CD4-positive, alpha-beta memory T cell (primary cell): ENCODE results near the gene HLA-DQB2. TPM values are rescaled to one million over a fixed set of nuclear protein-coding genes. Genes with fewer than 3 reads are reported as not detected.

Experiments used
- CTCF ChIA-PET: fragments of 350-600 bp; sonication (Branson Sonifier 250); formaldehyde crosslinking; loops from one replicate; lab custom pipeline; 2021; ENCODE audit warnings: inconsistent platforms; ENCODE audit not compliant: partially characterized antibody; lab: Charles Lee
- POLR2A ChIA-PET: fragments of 350-600 bp; sonication (Branson Sonifier 250); formaldehyde crosslinking; loops from one replicate; lab custom pipeline; 2021; ENCODE audit not compliant: partially characterized antibody; lab: Charles Lee
- DNase-seq, 5 donors: peaks; one replicate each; pipeline versions ENCODE4 v3.0.0 to v3.0.0-alpha.2; 2020 to 2022; ENCODE audit warnings: mixed read lengths in 1 of 5
- H3K27ac ChIP-seq: one replicate; pipeline ENCODE4 v1.7.0; 2013; ENCODE audit warnings: low read depth, low read length
- H3K27me3 ChIP-seq: 2 replicates; pipeline ENCODE4 v1.7.0; 2013; ENCODE audit warnings: mild to moderate bottlenecking, low read length, moderate library complexity; ENCODE audit not compliant: insufficient read depth
- H3K36me3 ChIP-seq: 2 replicates; pipeline ENCODE4 v1.7.0; 2013; ENCODE audit warnings: mild to moderate bottlenecking, low read length, moderate library complexity; ENCODE audit not compliant: insufficient read depth
- H3K4me1 ChIP-seq: 2 replicates; pipeline ENCODE4 v1.7.0; 2013; ENCODE audit warnings: mild to moderate bottlenecking, low read length, moderate library complexity; ENCODE audit not compliant: insufficient read depth
- H3K4me3 ChIP-seq, 2 donors: one replicate each; pipeline ENCODE4 v1.7.0; 2013; ENCODE audit warnings: low read length in 2 of 2, mild to moderate bottlenecking in 1 of 2
- H3K9me3 ChIP-seq, 2 donors: one replicate each; pipeline ENCODE4 v1.7.0; 2013; ENCODE audit warnings: low read length in 2 of 2, control low read depth in 1 of 2; ENCODE audit not compliant: control insufficient read depth in 1 of 2
- H3K27ac Mint-ChIP-seq, 7 donors: one replicate each; pipeline ENCODE4 v1.8.0; 2020 to 2021; ENCODE audit warnings: mixed read lengths in 7 of 7, mild to moderate bottlenecking in 6 of 7, inconsistent platforms in 3 of 7, moderate library complexity in 3 of 7
- H3K27me3 Mint-ChIP-seq, 2 donors: one replicate each; pipeline ENCODE4 v1.8.0; 2020 to 2021; ENCODE audit warnings: mixed read lengths in 2 of 2
- H3K36me3 Mint-ChIP-seq, 2 donors: one replicate each; pipeline ENCODE4 v1.8.0; 2020 to 2021; ENCODE audit warnings: mixed read lengths in 2 of 2, inconsistent platforms in 1 of 2, mild to moderate bottlenecking in 1 of 2
- H3K4me1 Mint-ChIP-seq, 4 donors: one replicate each; pipeline ENCODE4 v1.8.0; 2020 to 2021; ENCODE audit warnings: mixed read lengths in 4 of 4, mild to moderate bottlenecking in 1 of 4
- H3K4me3 Mint-ChIP-seq, 8 donors: one replicate each; pipeline ENCODE4 v1.8.0; 2020 to 2021; ENCODE audit warnings: mixed read lengths in 8 of 8, mild to moderate bottlenecking in 7 of 8, moderate library complexity in 6 of 8, inconsistent platforms in 3 of 8
- H3K9me3 Mint-ChIP-seq, 8 donors: one replicate each; pipeline ENCODE4 v1.8.0; 2020 to 2021; ENCODE audit warnings: mixed read lengths in 8 of 8, mild to moderate bottlenecking in 5 of 8, inconsistent platforms in 3 of 8, moderate library complexity in 1 of 8
- intact Hi-C: fragments of 100-400 bp; cut with micrococcal nuclease; formaldehyde crosslinking; loops from one replicate; pipeline ENCODE4 v1.15.1; 2023
- microRNA-seq: library from miRNA; unstranded; fragments of <30 nt; microRNA quantifications from one replicate; pipeline ENCODE4 v1.2.0, GENCODE V29; 2021; ENCODE audit warnings: borderline replicate concordance, borderline number of aligned reads, borderline microRNAs expressed, mixed read lengths
- polyA plus RNA-seq, 2 donors: library from polyadenylated mRNA; unstranded; fragments of 300-500 nt; fragmentation: Illumina TruSeq; gene quantifications; one replicate each; pipeline ENCODE4 v1.2.3, GENCODE V29; 2021
- total RNA-seq, 2 experiments: library from RNA; stranded (reverse); gene quantifications; one replicate each; pipeline ENCODE4 v1.2.3, GENCODE V29; 2021

HLA-DQB2 gene
- total and polyA plus RNA-seq, 4 experiments from 2014 or later, result 2.9 TPM; not detected in 3

GRCh38 chr6:32718879-32719278 is 44.5 kb downstream of the HLA-DQB2 start:
- no peaks in the 10 kb centered on the region for H3K4me1 Mint-ChIP-seq
- H3K9me3 ChIP-seq, result no peaks in the 10 kb centered on the region
- H3K4me1 ChIP-seq, result no peaks in the 10 kb centered on the region
- no peak for DNase-seq
- no peaks in the 10 kb centered on the region for H3K27me3 ChIP-seq
- H3K9me3 Mint-ChIP-seq, result no peaks in the 10 kb centered on the region
- H3K27ac ChIP-seq, result no peak overlapping the region
- no peak overlapping the region for H3K27ac Mint-ChIP-seq
- no peaks in the 10 kb centered on the region for H3K36me3 Mint-ChIP-seq
- no peak overlapping the region for H3K4me3 ChIP-seq
- no peaks in the 10 kb centered on the region for H3K36me3 ChIP-seq
- CTCF ChIA-PET, result interaction anchor here (1.0 kb wide), 1 partner anchor 306 kb away, joined by 3 read pairs; no protein-coding TSS in a partner anchor
- intact Hi-C loops, result no loop called here
- POLR2A ChIA-PET, result no interaction called here
- H3K4me3 Mint-ChIP-seq, result no peak overlapping the region
- H3K27me3 Mint-ChIP-seq, result peaks cover 31 to 40% of the 10 kb centered on the region in 2 donors

- no peaks in the 10 kb centered on the region for H3K4me1 ChIP-seq
- no peaks in the 10 kb centered on the region for H3K9me3 ChIP-seq
- H3K27me3 ChIP-seq, result no peaks in the 10 kb centered on the region
- H3K9me3 Mint-ChIP-seq, result no peaks in the 10 kb centered on the region
- ChIA-PET CTCF (interaction anchor here (1.0 kb wide), 1 partner anchor 16 kb away, joined by 3 read pairs; no protein-coding TSS in a partner anchor), POLR2A (no interaction called here)
- no peak overlapping the region for H3K27ac ChIP-seq
- H3K4me1 Mint-ChIP-seq, result no peaks in the 10 kb centered on the region
- no peak overlapping the region for H3K4me3 ChIP-seq
- DNase-seq, result no peak
- H3K27ac Mint-ChIP-seq, result no peak overlapping the region
- H3K36me3 Mint-ChIP-seq, result no peaks in the 10 kb centered on the region
- H3K27me3 Mint-ChIP-seq, result peaks cover 21 to 33% of the 10 kb centered on the region in 2 donors
- H3K4me3 Mint-ChIP-seq, result no peak overlapping the region
- H3K36me3 ChIP-seq, result no peaks in the 10 kb centered on the region
- intact Hi-C loops, result no loop called here
Measured at GRCh38 chr6:32716396-32716795, 46.9 kb downstream of the HLA-DQB2 start.

GRCh38 chr6:32713241-32713640 is 50.1 kb downstream of the HLA-DQB2 start:
- ChIA-PET POLR2A (no interaction called here), CTCF (interaction anchor here (1.3 to 2.7 kb wide), 2 partner anchors 155 to 299 kb away, joined by 4 to 14 read pairs; no protein-coding TSS in a partner anchor)

GRCh38 chr6:32709625-32710024 is 53.7 kb downstream of the HLA-DQB2 start:
- H3K9me3 ChIP-seq, result no peaks in the 10 kb centered on the region
- no peak overlapping the region for H3K4me3 ChIP-seq
- no peak overlapping the region for H3K4me3 Mint-ChIP-seq
- ChIA-PET CTCF (no interaction called here), POLR2A (no interaction called here)
- H3K4me1 ChIP-seq, result no peaks in the 10 kb centered on the region
- no peaks in the 10 kb centered on the region for H3K4me1 Mint-ChIP-seq
- intact Hi-C loops, result no loop called here
- DNase-seq, result no peak
- H3K36me3 ChIP-seq, result no peaks in the 10 kb centered on the region
- H3K9me3 Mint-ChIP-seq, result peaks cover 0 to 3% (median 0%) of the 10 kb centered on the region in 8 donors
- no peak overlapping the region for H3K27ac ChIP-seq
- H3K27ac Mint-ChIP-seq, result no peak overlapping the region
- no peaks in the 10 kb centered on the region for H3K36me3 Mint-ChIP-seq
- no peaks in the 10 kb centered on the region for H3K27me3 ChIP-seq
- H3K27me3 Mint-ChIP-seq, result no peaks in the 10 kb centered on the region

More at GRCh38 chr6:32713241-32713640, 50.1 kb downstream of the HLA-DQB2 start:
- Histone ChIP-seq H3K27me3 (no peaks in the 10 kb centered on the region), H3K9me3 (no peaks in the 10 kb centered on the region), H3K4me1 (no peaks in the 10 kb centered on the region), H3K27ac (no peak overlapping the region), H3K36me3 (no peaks in the 10 kb centered on the region), H3K4me3 (no peak overlapping the region)
- intact Hi-C loops, result no loop called here
- no peak overlapping the region for H3K27ac Mint-ChIP-seq
- H3K9me3 Mint-ChIP-seq, result peaks cover 0 to 2% (median 0%) of the 10 kb centered on the region in 8 donors
- DNase-seq, result no peak
- H3K27me3 Mint-ChIP-seq, result peaks cover 7 to 10% of the 10 kb centered on the region in 2 donors
- H3K36me3 Mint-ChIP-seq, result no peaks in the 10 kb centered on the region
- no peaks in the 10 kb centered on the region for H3K4me1 Mint-ChIP-seq
- H3K4me3 Mint-ChIP-seq, result no peak overlapping the region

Small RNA genes lying within 50 kb of the gene (microRNA-seq; reads per million reads assigned to microRNA genes)
- gene MIR3135B, result not detected

Other genes starting within 250 kb of the HLA-DQB2 start
- 1 to 10 TPM in 1 of 2 experiments, under 1 TPM in 1; 0.86 to 1.9 TPM for gene HLA-DRB5, start 233.2 kb downstream of the HLA-DQB2 start, total RNA-seq
- 10 to 100 TPM in 1 of 2 donors, under 1 TPM in 1; 0.46 to 14.2 TPM for gene HLA-DRB5, start 233.2 kb downstream of the HLA-DQB2 start, polyA plus RNA-seq
- gene HLA-DRB1, start 173.7 kb downstream of the HLA-DQB2 start, total RNA-seq, result 10 to 100 TPM; 14.2 to 14.3 TPM
- gene HLA-DRB1, start 173.7 kb downstream of the HLA-DQB2 start, polyA plus RNA-seq, result 10 to 100 TPM in 1 of 2 donors, 1 to 10 TPM in 1; 6.9 to 31.6 TPM
- 1 to 10 TPM; 5.8 to 6.7 TPM for gene HLA-DQA1, start 126.1 kb downstream of the HLA-DQB2 start, total RNA-seq
- gene HLA-DQA1, start 126.1 kb downstream of the HLA-DQB2 start, polyA plus RNA-seq, result 1 to 10 TPM in 1 of 2 donors, not detected in 1; 4.7 TPM
- gene HLA-DQB1, start 96.9 kb downstream of the HLA-DQB2 start, total RNA-seq, result 1 to 10 TPM; 6.3 to 9.9 TPM
- gene HLA-DQB1, start 96.9 kb downstream of the HLA-DQB2 start, polyA plus RNA-seq, result 10 to 100 TPM in 1 of 2 donors, 1 to 10 TPM in 1; 1.4 to 11.1 TPM
- not detected for gene HLA-DQA2, start 22.1 kb downstream of the HLA-DQB2 start, total RNA-seq
- gene HLA-DQA2, start 22.1 kb downstream of the HLA-DQB2 start, polyA plus RNA-seq, result under 1 TPM in 1 of 2 donors, not detected in 1; 0.77 TPM
- gene HLA-DOB, start 53.5 kb upstream of the HLA-DQB2 start, total RNA-seq, result 1 to 10 TPM in 1 of 2 experiments, under 1 TPM in 1; 0.61 to 1.1 TPM
- 1 to 10 TPM in 1 of 2 donors, under 1 TPM in 1; 0.22 to 2.8 TPM for gene HLA-DOB, start 53.5 kb upstream of the HLA-DQB2 start, polyA plus RNA-seq
- 100 to 1,000 TPM; 106 to 112 TPM for gene TAP2, start 75.2 kb upstream of the HLA-DQB2 start, total RNA-seq
- gene TAP2, start 75.2 kb upstream of the HLA-DQB2 start, polyA plus RNA-seq, result 10 to 100 TPM; 11.0 to 16.5 TPM
- gene PSMB8, start 80.5 kb upstream of the HLA-DQB2 start, total RNA-seq, result 100 to 1,000 TPM; 134 to 138 TPM
- 100 to 1,000 TPM; 363 to 426 TPM for gene PSMB8, start 80.5 kb upstream of the HLA-DQB2 start, polyA plus RNA-seq
- gene TAP1, start 90.2 kb upstream of the HLA-DQB2 start, total RNA-seq, result 100 to 1,000 TPM; 136 to 141 TPM
- 100 to 1,000 TPM; 300 to 324 TPM for gene TAP1, start 90.2 kb upstream of the HLA-DQB2 start, polyA plus RNA-seq
- 100 to 1,000 TPM; 141 to 144 TPM for gene PSMB9, start 90.7 kb upstream of the HLA-DQB2 start, total RNA-seq
- 100 to 1,000 TPM; 501 to 763 TPM for gene PSMB9, start 90.7 kb upstream of the HLA-DQB2 start, polyA plus RNA-seq
- 1 to 10 TPM; 7.9 to 8.1 TPM for gene HLA-DMB, start 177.5 kb upstream of the HLA-DQB2 start, total RNA-seq
- 10 to 100 TPM in 1 of 2 donors, 1 to 10 TPM in 1; 7.6 to 15.5 TPM for gene HLA-DMB, start 177.5 kb upstream of the HLA-DQB2 start, polyA plus RNA-seq
- gene HLA-DMA, start 189.6 kb upstream of the HLA-DQB2 start, total RNA-seq, result 10 to 100 TPM in 1 of 2 experiments, 1 to 10 TPM in 1; 8.5 to 10.2 TPM
- gene HLA-DMA, start 189.6 kb upstream of the HLA-DQB2 start, polyA plus RNA-seq, result 10 to 100 TPM in 1 of 2 donors, 1 to 10 TPM in 1; 8.1 to 26.0 TPM
- 100 to 1,000 TPM; 375 to 378 TPM for gene BRD2, start 205.1 kb upstream of the HLA-DQB2 start, total RNA-seq
- gene BRD2, start 205.1 kb upstream of the HLA-DQB2 start, polyA plus RNA-seq, result 10 to 100 TPM; 13.7 to 87.8 TPM
- 1 to 10 TPM in 1 of 2 experiments, under 1 TPM in 1; 0.69 to 1.4 TPM for gene HLA-DOA, start 246.1 kb upstream of the HLA-DQB2 start, total RNA-seq
- gene HLA-DOA, start 246.1 kb upstream of the HLA-DQB2 start, polyA plus RNA-seq, result 1 to 10 TPM in 1 of 2 donors, not detected in 1; 1.8 TPM